Upper lobe of right lung (tissue), 1 donor: ENCODE data around the gene NAPA. TPM values are rescaled to one million over a fixed set of nuclear protein-coding genes. Genes with fewer than 3 reads are reported as not detected.
"Not testable (repeated sequence)": the region's sequence is repeated elsewhere in the genome, so short reads cannot be mapped to it uniquely, and the experiment has no call there.

Experiments
- ATAC-seq: fragments of 200-7000 bp; cut with Tn5 transposase; one replicate; pipeline ENCODE4 v1.9.1; 2020; ENCODE audit warnings: mild to moderate bottlenecking, moderate library complexity
- DNase-seq: peaks from one replicate; pipeline ENCODE4 v3.0.0-alpha.2; 2020
- H3K27ac ChIP-seq: fragments of 200-600 bp; one replicate; pipeline ENCODE4 v1.8.0; 2022
- H3K27me3 ChIP-seq: fragments of 200-600 bp; one replicate; pipeline ENCODE4 v1.8.0; 2022; ENCODE audit warnings: mild to moderate bottlenecking
- H3K36me3 ChIP-seq: fragments of 200-600 bp; one replicate; pipeline ENCODE4 v1.8.0; 2022
- H3K4me1 ChIP-seq: fragments of 200-600 bp; one replicate; pipeline ENCODE4 v1.8.0; 2022
- H3K4me3 ChIP-seq: fragments of 200-600 bp; one replicate; pipeline ENCODE4 v1.8.0; 2022; ENCODE audit warnings: mild to moderate bottlenecking
- H3K9me3 ChIP-seq: fragments of 200-600 bp; one replicate; pipeline ENCODE4 v1.8.0; 2022
- intact Hi-C: fragments of 100-400 bp; cut with DNase I; formaldehyde crosslinking; loops from one replicate; pipeline ENCODE4 v1.11.0; 2022
- total RNA-seq: library from RNA; stranded (reverse); fragmentation: NEBNext Ultra II Directional; extraction: Animal tissue kit (Norgen Biotek cat#: 25700); gene quantifications from one replicate; pipeline ENCODE4 v1.2.1, GENCODE V29; 2021
- TF ChIP-seq, protein P1 (sequence below): fragments of 200-600 bp; IDR thresholded peaks from one replicate; pipeline ENCODE4 v1.8.0; 2022; ENCODE audit warnings: antibody characterized with exemption
- donor health status: DM: no; HTN: yes; CAD: no; lungs with severe emphysema.

The NAPA gene
- total RNA-seq, 1 donor from 2014 or later: 134 TPM

DNA sequence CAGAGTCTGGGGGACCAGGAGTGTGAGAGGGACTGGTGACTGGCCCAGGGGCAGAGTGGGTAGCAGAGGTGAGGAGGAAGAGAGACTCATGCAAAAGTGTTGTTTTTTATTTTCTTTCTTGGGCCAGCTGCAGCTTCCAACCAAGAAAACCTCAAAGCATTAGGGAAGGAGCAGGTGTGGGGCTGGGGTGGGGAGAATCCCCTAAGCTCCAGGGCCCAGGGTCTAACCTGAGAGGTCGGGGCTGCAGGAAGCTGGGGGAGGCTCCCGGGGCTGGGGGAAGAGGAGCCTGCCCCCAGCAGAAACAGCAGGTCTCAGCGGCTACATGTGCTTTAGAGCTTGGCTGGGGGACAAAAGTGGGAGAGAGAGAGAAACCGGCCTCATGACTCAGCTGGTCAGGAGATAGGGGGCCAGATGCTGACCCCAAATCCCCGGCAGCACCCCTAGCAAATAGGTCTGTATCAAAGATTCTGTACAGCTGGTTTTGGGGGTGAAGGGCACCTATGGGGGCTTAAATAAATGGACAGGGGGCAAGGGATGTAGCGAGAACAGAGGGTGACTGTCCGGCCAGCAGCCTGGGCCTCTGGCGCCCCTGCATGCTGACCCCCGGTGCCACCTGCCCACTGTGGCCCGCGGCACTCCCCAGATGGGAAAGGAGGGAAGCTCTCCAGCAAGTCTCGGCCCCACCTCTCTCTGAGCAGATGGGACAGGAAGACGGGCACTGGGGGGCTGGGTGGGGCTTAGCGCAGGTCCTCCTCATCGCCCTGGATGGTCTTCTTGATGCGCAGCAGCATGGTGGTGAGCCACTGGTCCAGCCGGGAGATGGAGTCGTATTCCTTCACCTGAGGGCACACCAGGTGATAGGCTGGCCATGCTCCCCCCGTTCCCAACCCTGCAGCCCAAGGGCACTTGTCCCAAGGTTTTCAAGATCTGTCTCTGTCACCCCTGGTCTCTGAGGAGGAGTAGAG is 27.0 kb downstream of the NAPA start:
- TF ChIP-seq, protein P1, sequence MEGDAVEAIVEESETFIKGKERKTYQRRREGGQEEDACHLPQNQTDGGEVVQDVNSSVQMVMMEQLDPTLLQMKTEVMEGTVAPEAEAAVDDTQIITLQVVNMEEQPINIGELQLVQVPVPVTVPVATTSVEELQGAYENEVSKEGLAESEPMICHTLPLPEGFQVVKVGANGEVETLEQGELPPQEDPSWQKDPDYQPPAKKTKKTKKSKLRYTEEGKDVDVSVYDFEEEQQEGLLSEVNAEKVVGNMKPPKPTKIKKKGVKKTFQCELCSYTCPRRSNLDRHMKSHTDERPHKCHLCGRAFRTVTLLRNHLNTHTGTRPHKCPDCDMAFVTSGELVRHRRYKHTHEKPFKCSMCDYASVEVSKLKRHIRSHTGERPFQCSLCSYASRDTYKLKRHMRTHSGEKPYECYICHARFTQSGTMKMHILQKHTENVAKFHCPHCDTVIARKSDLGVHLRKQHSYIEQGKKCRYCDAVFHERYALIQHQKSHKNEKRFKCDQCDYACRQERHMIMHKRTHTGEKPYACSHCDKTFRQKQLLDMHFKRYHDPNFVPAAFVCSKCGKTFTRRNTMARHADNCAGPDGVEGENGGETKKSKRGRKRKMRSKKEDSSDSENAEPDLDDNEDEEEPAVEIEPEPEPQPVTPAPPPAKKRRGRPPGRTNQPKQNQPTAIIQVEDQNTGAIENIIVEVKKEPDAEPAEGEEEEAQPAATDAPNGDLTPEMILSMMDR: no peak
- Histone ChIP-seq H3K9me3 (no peaks in the 10 kb centered on the region), H3K27ac (no peak overlapping the region), H3K4me1 (peaks cover 11% of the 10 kb centered on the region), H3K27me3 (no peaks in the 10 kb centered on the region), H3K36me3 (peaks cover 39% of the 10 kb centered on the region), H3K4me3 (no peak overlapping the region)
- ATAC-seq (no peak), DNase-seq (peak; percentile 61)
- intact Hi-C loops: no loop called here

GRCh38 chr19:47486900-47487299 is 28.0 kb downstream of the NAPA start:
- Histone ChIP-seq H3K27ac (no peak overlapping the region), H3K4me1 (peaks cover 11% of the 10 kb centered on the region), H3K4me3 (no peak overlapping the region), H3K9me3 (no peaks in the 10 kb centered on the region), H3K27me3 (no peaks in the 10 kb centered on the region), H3K36me3 (peaks cover 31% of the 10 kb centered on the region)
- ATAC-seq (no peak), DNase-seq (no peak)
- TF ChIP-seq, protein P1: no peak
- intact Hi-C loops: no loop called here

DNA sequence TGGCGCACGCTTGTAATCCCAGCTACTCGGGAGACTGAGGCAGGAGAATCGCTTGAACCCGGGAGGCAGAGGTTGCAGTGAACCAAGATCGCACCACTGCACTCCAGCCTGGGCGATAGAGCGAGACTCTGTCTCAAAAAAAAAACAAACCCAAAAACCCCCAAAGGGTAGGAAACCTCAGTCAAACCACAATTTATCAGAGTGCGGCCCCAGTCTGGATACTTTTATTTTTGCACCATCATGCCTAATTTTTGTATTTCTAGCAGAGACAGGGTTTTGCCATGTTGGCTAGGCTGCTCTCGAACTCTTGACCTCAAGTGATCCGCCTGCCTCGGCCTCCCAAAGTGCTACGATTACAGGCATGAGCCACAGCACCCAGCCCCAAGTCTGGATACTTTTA is 28.6 kb downstream of the NAPA start:
- Histone ChIP-seq H3K4me1 (peaks cover 11% of the 10 kb centered on the region), H3K36me3 (peaks cover 24% of the 10 kb centered on the region)
- H3K9me3 ChIP-seq, intact Hi-C loops, H3K4me3 ChIP-seq, H3K27me3 ChIP-seq, DNase-seq, ATAC-seq, H3K27ac ChIP-seq: not testable (repeated sequence)

DNA sequence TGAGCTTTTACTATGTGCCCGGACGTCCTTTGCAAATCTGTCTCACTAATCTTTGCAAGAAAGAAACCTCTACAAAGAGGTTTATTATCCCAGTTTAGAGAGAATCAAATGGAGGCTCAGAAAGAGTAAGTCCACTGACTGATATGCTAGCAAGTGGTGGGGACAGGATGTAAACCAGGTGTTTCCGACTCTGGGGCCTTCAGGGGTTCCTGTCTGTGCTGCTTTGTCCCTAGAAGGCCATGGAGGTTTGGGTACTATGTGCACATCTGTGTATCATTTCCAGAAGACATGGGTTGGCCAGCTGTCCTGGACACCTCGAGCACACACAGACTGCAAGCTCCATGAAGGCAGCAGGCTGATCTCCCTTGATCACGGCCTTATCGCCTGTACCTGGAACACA is 29.7 kb downstream of the NAPA start:
- Histone ChIP-seq H3K27me3 (no peaks in the 10 kb centered on the region), H3K9me3 (no peaks in the 10 kb centered on the region), H3K27ac (no peak overlapping the region), H3K4me1 (peaks cover 11% of the 10 kb centered on the region), H3K36me3 (peaks cover 16% of the 10 kb centered on the region), H3K4me3 (no peak overlapping the region)
- intact Hi-C loops: no loop called here
- ATAC-seq (no peak), DNase-seq (no peak)
- TF ChIP-seq, protein P1: no peak

- no peaks in the 10 kb centered on the region for H3K9me3 ChIP-seq
- peaks cover 11% of the 10 kb centered on the region for H3K4me1 ChIP-seq
- ATAC-seq (peak; percentile 92), DNase-seq (peak; percentile 95)
- peak within 1 kb of the TSS; percentile 71 for H3K4me3 ChIP-seq
- intact Hi-C loops: no loop called here
- peak within 1 kb of the TSS; percentile 93 for H3K27ac ChIP-seq
- H3K27me3 ChIP-seq: no peaks in the 10 kb centered on the region
- TF ChIP-seq, protein P1: peak; percentile 87
- peaks cover 8% of the 10 kb centered on the region for H3K36me3 ChIP-seq
Measured at GRCh38 chr19:47483800-47484690, 30.8 kb downstream of the NAPA start, which contains the start of gene KPTN. TSS of gene KPTN (minus strand) at chr19:47484219. CDS start at chr19:47484160, 59 bp downstream.
